ENCODE results near the gene DYSF.

Gene DYSF

DNA sequence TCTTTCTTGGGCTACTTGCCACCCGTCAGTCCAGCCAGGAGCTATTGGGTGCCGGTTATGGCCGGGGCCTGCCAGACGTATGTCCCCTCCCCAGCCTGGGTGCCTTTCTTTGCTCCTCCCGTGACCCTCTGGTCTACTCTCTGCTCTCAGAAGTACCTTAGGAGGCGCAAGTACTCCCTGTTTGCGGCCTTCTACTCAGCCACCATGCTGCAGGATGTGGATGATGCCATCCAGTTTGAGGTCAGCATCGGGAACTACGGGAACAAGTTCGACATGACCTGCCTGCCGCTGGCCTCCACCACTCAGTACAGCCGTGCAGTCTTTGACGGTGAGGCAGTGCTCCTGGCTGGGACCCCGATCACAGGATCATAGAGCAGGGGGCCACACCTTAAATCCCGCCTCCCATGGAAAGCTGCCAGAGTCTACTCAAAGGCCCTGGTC lies 99.5 kb downstream of the DYSF start:
- H4K20me1 ChIP-seq (ENCODE audit: insufficient read depth, low read length): no peaks in the 10 kb centered on the region
- no peaks in the 10 kb centered on the region for H3K9me3 ChIP-seq (ENCODE audit: insufficient read depth, low read length)
- TF ChIP-seq, protein P1, sequence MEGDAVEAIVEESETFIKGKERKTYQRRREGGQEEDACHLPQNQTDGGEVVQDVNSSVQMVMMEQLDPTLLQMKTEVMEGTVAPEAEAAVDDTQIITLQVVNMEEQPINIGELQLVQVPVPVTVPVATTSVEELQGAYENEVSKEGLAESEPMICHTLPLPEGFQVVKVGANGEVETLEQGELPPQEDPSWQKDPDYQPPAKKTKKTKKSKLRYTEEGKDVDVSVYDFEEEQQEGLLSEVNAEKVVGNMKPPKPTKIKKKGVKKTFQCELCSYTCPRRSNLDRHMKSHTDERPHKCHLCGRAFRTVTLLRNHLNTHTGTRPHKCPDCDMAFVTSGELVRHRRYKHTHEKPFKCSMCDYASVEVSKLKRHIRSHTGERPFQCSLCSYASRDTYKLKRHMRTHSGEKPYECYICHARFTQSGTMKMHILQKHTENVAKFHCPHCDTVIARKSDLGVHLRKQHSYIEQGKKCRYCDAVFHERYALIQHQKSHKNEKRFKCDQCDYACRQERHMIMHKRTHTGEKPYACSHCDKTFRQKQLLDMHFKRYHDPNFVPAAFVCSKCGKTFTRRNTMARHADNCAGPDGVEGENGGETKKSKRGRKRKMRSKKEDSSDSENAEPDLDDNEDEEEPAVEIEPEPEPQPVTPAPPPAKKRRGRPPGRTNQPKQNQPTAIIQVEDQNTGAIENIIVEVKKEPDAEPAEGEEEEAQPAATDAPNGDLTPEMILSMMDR (IDR thresholded peaks at IDR 0.05; ENCODE audit: low read depth, low read length): no peak
- no peak for TF ChIP-seq EZH2phosphoT487 (IDR thresholded peaks at IDR 0.05; ENCODE audit: low read depth)

DNA sequence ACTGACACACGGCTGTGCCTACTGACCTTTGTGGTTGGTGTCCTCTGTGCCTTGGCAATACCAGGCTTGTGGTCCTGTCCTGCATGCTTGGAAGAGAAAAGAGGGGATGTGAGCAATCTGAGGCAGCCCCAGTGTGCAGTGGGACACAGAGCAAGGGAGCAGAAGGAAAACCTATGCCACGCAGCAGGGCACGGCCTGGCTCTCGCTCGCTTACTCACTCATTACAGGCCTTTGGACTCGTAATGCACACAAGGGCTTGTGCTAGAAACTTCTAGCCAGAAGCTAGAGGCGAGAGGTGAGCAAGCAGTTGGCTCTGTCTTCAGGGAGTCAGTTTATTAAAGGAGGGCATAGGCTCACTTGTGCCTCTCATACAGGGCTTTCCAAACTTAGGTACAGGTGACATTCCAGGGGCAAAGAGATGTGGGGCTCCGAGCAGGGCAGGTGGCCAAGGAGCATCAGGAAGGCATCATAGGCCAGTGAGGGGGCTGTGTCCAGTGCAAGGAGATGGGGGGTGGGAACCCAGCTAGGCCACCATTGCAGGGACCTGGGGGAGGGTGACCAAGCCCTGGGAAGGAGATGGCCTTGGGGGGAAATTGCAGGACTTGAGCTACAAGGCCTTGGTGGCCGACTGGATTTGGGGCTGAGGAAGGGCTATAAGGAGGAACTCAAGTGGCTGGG lies 100.8 kb downstream of the DYSF start:
- H4K20me1 ChIP-seq (ENCODE audit: insufficient read depth, low read length): no peaks in the 10 kb centered on the region
- no peak overlapping the region for H2AFZ ChIP-seq (ENCODE audit: low read depth, low read length)
- H3K9me3 ChIP-seq (ENCODE audit: insufficient read depth, low read length): no peaks in the 10 kb centered on the region
- TF ChIP-seq EZH2phosphoT487 (IDR thresholded peaks at IDR 0.05; ENCODE audit: low read depth): no peak
- TF ChIP-seq, protein P1 (IDR thresholded peaks at IDR 0.05; ENCODE audit: low read depth, low read length): no peak
- no peaks in the 10 kb centered on the region for H3K27me3 ChIP-seq (ENCODE audit: low read depth, low read length)
- no peaks in the 10 kb centered on the region for H3K79me2 ChIP-seq (ENCODE audit: low read length)
- H3K9ac ChIP-seq (ENCODE audit: low read length): no peak overlapping the region
- H3K4me1 ChIP-seq (ENCODE audit: low read length): no peaks in the 10 kb centered on the region
- no peaks in the 10 kb centered on the region for H3K36me3 ChIP-seq (replicated peaks; ENCODE audit: low read depth, low read length)
- H3K4me2 ChIP-seq (ENCODE audit: low read length): no peak overlapping the region
- no peak overlapping the region for H3K4me3 ChIP-seq (ENCODE audit: low read length)
- H3K27ac ChIP-seq (ENCODE audit: low read length): no peak overlapping the region

More for the DNA sequence above, 99.5 kb downstream of the DYSF start:
- H3K4me3 ChIP-seq (ENCODE audit: low read length): no peak overlapping the region
- H3K36me3 ChIP-seq (replicated peaks; ENCODE audit: low read depth, low read length): no peaks in the 10 kb centered on the region
- H3K27me3 ChIP-seq (ENCODE audit: low read depth, low read length): no peaks in the 10 kb centered on the region
- no peaks in the 10 kb centered on the region for H3K79me2 ChIP-seq (ENCODE audit: low read length)
- H3K9ac ChIP-seq (ENCODE audit: low read length): no peak overlapping the region
- H2AFZ ChIP-seq (ENCODE audit: low read depth, low read length): no peak overlapping the region
- no peaks in the 10 kb centered on the region for H3K4me1 ChIP-seq (ENCODE audit: low read length)
- no peak overlapping the region for H3K4me2 ChIP-seq (ENCODE audit: low read length)
- no peak overlapping the region for H3K27ac ChIP-seq (ENCODE audit: low read length)

DNA sequence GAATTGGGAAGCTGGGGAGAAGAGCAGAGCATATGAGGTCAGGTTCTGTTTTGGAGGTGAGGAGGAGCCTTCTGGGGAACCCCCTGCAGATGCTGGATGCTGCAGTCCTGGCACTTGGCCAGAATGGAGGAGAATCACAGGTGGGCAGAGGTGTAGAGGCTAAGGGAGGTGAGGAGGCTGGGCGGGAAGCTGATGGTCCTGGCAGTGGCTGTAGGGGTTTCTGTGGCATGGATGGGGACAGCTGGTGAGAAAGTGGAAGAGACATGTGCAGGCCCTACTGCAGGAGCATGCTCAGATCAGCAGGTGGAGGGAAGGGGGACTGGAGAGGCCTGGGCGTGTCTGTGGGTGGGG lies 101.3 kb downstream of the DYSF start:
- no peaks in the 10 kb centered on the region for H3K4me1 ChIP-seq (ENCODE audit: low read length)
- no peak for TF ChIP-seq EZH2phosphoT487 (IDR thresholded peaks at IDR 0.05; ENCODE audit: low read depth)
- TF ChIP-seq, protein P1 (IDR thresholded peaks at IDR 0.05; ENCODE audit: low read depth, low read length): no peak
- H3K27me3 ChIP-seq (ENCODE audit: low read depth, low read length): no peaks in the 10 kb centered on the region
- no peak overlapping the region for H3K9ac ChIP-seq (ENCODE audit: low read length)
- no peaks in the 10 kb centered on the region for H3K36me3 ChIP-seq (replicated peaks; ENCODE audit: low read depth, low read length)
- H3K9me3 ChIP-seq (ENCODE audit: insufficient read depth, low read length): no peaks in the 10 kb centered on the region
- H3K4me2 ChIP-seq (ENCODE audit: low read length): no peak overlapping the region
- no peak overlapping the region for H3K4me3 ChIP-seq (ENCODE audit: low read length)
- H3K79me2 ChIP-seq (ENCODE audit: low read length): no peaks in the 10 kb centered on the region
- H4K20me1 ChIP-seq (ENCODE audit: insufficient read depth, low read length): no peaks in the 10 kb centered on the region
- H2AFZ ChIP-seq (ENCODE audit: low read depth, low read length): no peak overlapping the region
- H3K27ac ChIP-seq (ENCODE audit: low read length): no peak overlapping the region

DNA sequence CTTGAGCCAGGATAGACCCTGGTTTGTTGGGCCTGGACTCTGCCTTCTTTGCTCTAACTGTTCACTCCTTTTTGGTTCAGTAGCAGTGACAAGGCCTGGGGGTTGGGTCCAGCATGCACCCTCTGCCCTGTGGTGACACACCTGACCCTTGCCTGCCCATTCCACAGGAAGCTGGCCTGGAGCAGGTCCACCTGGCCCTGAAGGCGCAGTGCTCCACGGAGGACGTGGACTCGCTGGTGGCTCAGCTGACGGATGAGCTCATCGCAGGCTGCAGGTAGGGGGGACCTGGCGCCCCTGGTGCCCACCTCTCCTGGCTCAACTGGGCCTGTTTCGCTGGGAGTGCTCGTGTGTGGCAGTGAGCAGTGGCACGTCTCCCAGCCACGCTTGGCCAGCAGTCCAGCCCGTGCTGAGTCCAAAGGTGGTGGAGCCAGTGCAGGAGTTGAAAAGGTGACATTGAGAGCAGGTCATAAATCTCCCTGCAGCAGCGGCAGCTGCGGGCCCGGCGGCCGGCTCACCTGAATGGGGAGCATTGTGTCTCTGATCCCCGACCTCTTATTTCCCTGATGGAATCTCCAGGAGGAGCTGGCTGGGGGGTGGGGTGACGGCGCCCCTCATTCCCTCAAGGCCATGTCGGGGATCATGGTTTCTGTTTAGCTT lies 102.6 kb downstream of the DYSF start:
- TF ChIP-seq, protein P1 (IDR thresholded peaks at IDR 0.05; ENCODE audit: low read depth, low read length): no peak
- TF ChIP-seq EZH2phosphoT487 (IDR thresholded peaks at IDR 0.05; ENCODE audit: low read depth): no peak
- H3K4me3 ChIP-seq (ENCODE audit: low read length): no peak overlapping the region
- H3K9me3 ChIP-seq (ENCODE audit: insufficient read depth, low read length): no peaks in the 10 kb centered on the region
- no peak overlapping the region for H2AFZ ChIP-seq (ENCODE audit: low read depth, low read length)
- no peak overlapping the region for H3K27ac ChIP-seq (ENCODE audit: low read length)
- no peaks in the 10 kb centered on the region for H3K36me3 ChIP-seq (replicated peaks; ENCODE audit: low read depth, low read length)
- H3K9ac ChIP-seq (ENCODE audit: low read length): no peak overlapping the region
- no peaks in the 10 kb centered on the region for H3K4me1 ChIP-seq (ENCODE audit: low read length)
- no peaks in the 10 kb centered on the region for H3K27me3 ChIP-seq (ENCODE audit: low read depth, low read length)
- H3K4me2 ChIP-seq (ENCODE audit: low read length): no peak overlapping the region
- H3K79me2 ChIP-seq (ENCODE audit: low read length): no peaks in the 10 kb centered on the region
- no peaks in the 10 kb centered on the region for H4K20me1 ChIP-seq (ENCODE audit: insufficient read depth, low read length)
